GDM1 (cell line): ENCODE results near the gene CARM1.
"Not testable (repeated sequence)": the region's sequence is repeated elsewhere in the genome, so short reads cannot be mapped to it uniquely, and the experiment has no call there.

ENCODE experiments used
- DNase-seq: peaks from one replicate; lab custom pipeline; 2025; lab: John Stamatoyannopoulos, UW

The CARM1 gene

GRCh38 chr19:10928563-10929401, 57.4 kb downstream of the CARM1 start, which contains the start of the genes TIMM29 and YIPF2:
Gene TIMM29, plus strand, starts transcription at chr19:10928811. Its CDS starts 12 bp downstream, at chr19:10928823.
Gene YIPF2, minus strand, starts transcription at chr19:10928639. Its CDS starts 229 bp downstream, at chr19:10928410.
- peak; percentile 93 for DNase-seq

GRCh38 chr19:10929402-10929794, 58.0 kb downstream of the CARM1 start:
- no peak for DNase-seq

- no peak for DNase-seq
Observed at GRCh38 chr19:10935371-10936059, 64.2 kb downstream of the CARM1 start.

- peak; percentile 65 for DNase-seq
Observed at GRCh38 chr19:10936661-10937084, 65.3 kb downstream of the CARM1 start.

- not testable (repeated sequence) for DNase-seq
Observed at GRCh38 chr19:10941649-10942048, 70.3 kb downstream of the CARM1 start.

GRCh38 chr19:10943412-10943811, 72.1 kb downstream of the CARM1 start:
- DNase-seq, result not testable (repeated sequence)

GRCh38 chr19:10945264-10945663, 73.9 kb downstream of the CARM1 start:
- DNase-seq, result no peak

- DNase-seq, result no peak
Observed at GRCh38 chr19:10946958-10947657, 75.8 kb downstream of the CARM1 start.

GRCh38 chr19:10952809-10953208, 81.5 kb downstream of the CARM1 start:
- DNase-seq, result no peak

- DNase-seq, result not testable (repeated sequence)
Observed at GRCh38 chr19:10959277-10959968, 88.1 kb downstream of the CARM1 start.

- DNase-seq, result peak; percentile 99
Observed at GRCh38 chr19:10960314-10961072, 89.1 kb downstream of the CARM1 start, which contains the start of gene SMARCA4. Gene SMARCA4, plus strand, starts transcription at chr19:10961030. Its CDS starts 23,122 bp downstream, at chr19:10984152.

- peak; percentile 77 for DNase-seq
Observed at GRCh38 chr19:10961073-10961860, 89.9 kb downstream of the CARM1 start.

GRCh38 chr19:10962863-10963262, 91.5 kb downstream of the CARM1 start:
- DNase-seq, result no peak

GRCh38 chr19:10963865-10964264, 92.5 kb downstream of the CARM1 start:
- no peak for DNase-seq

- no peak for DNase-seq
Observed at GRCh38 chr19:10964903-10965302, 93.5 kb downstream of the CARM1 start.

- DNase-seq, result no peak
Observed at GRCh38 chr19:10965398-10965797, 94.0 kb downstream of the CARM1 start.

- DNase-seq, result no peak
Observed at GRCh38 chr19:10966809-10967208, 95.5 kb downstream of the CARM1 start.

GRCh38 chr19:10968527-10969135, 97.3 kb downstream of the CARM1 start:
- DNase-seq, result no peak

GRCh38 chr19:10971107-10971726, 99.9 kb downstream of the CARM1 start:
- no peak for DNase-seq
